NCI-H524 (cell line): ENCODE measurements around the gene HOXB4.

Experiments
- DNase-seq, 2 experiments: peaks; one replicate each; lab custom pipeline; 2025; lab: John Stamatoyannopoulos, UW

The HOXB4 gene

GRCh38 chr17:48601539-48602425, 23.6 kb upstream of the HOXB4 start:
- no peak for DNase-seq

GRCh38 chr17:48601207-48601538, 23.0 kb upstream of the HOXB4 start:
- no peak for DNase-seq

- no peak for DNase-seq
Observed at GRCh38 chr17:48600244-48601098, 22.3 kb upstream of the HOXB4 start.

DNA sequence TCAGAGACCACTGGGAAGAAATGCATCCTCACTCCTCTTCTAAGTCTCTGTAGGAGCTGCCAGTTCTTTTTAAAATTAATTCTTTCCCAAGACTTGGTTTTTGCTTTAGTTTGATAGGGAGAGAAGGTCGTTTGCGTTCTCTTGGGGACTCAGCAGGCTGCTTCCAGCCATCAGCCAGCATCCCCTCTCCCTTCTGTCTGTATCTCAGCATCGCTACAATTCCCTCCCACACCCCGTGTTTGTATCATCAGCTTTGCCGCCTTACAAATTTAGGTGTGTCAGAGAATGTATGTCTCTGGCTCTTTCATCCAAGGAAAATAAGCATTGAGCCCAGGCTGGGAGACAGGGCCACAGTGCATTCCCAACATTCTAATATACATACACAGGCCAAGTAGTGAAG, 21.2 kb upstream of the HOXB4 start:
- DNase-seq, result no peak

- DNase-seq, result no peak
Observed at GRCh38 chr17:48598736-48599135, 20.6 kb upstream of the HOXB4 start.

GRCh38 chr17:48597778-48598631, 19.9 kb upstream of the HOXB4 start:
- DNase-seq, result no peak

DNA sequence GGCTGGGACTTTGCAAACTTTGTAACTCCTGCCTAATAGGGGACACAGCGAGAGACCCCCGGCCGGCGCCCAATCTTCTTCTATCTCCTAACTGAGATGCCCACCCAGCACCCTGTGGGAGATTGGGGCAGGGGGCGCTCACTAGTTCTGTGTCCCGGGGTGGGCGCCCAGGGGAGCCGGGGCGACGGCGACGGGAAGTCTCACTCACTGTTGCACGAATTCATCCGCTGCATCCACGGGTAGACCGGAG, 19.3 kb upstream of the HOXB4 start:
- DNase-seq, result no peak

DNA sequence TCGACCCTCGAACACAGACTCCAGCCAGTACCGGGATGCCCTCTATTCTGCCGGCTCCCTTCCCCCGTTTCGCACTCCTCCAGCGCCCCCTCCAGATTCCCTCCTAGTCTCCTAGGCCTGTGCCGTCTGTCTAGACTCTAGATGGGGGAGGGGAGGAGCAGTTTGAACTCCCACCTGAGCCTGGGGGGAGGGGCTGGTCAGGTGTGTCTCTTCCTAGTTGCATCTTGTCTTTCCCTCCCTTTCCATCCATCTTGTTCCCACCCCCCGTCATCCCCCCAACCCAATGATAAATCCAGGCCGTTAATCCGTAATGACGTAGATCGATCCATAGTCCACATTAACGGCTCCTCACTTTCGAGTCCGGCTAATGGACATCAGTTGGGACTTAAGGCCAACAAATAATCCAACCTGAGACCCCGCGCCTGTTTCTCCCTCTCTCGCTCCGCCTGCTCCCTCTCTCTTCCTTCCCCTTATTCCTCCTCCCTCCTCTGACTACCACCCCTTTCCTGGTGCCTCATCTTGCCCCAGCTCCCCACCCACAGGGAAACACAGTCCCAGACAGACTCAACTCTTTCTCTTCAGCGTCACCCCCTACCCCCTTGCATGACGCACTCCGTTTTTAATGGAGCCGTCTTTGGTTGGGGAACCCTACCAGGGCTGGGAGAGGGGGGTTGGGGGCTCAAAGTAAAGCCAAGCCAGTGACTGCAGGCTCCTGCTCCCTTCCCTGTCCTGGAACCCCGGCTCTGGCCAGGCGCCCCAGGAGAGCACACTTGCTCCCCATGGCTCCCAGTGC, 18.8 kb upstream of the HOXB4 start:
- DNase-seq, result no peak

DNA sequence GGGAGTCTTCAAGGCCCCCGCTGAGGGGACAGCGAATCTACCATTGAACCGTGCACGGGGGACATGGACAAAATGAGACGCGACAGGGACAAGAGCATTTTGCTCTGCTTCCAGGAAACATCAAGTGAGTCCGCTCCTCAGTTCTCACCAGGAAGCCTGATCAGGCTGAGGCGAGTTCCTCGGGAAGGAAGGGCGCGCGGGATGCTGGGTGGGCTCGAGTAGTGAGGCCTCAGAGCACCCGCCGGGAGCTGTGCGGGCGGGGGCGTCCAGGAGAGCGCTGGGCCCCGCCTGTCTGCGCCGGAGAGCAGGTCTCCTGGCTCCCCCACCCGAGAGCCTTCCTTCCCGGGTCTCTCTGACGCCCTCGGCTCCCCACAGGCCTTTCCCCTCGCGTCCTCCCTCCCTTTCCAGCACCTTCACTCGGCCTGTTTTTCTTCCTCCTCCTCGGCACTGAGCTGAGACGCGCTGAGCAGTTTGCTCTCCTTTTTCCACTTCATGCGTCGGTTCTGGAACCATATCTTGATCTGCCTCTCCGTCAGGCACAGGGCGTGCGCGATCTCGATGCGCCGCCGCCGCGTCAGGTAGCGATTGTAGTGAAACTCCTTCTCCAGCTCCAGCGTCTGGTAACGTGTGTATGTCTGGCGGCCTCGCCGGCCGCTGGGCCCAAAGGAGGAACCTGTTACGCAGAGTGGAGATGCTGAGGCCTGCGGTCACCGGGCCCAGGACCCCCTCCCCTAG, 18.0 kb upstream of the HOXB4 start:
- DNase-seq, result peak in 1 of 2 experiments; percentile 30

DNA sequence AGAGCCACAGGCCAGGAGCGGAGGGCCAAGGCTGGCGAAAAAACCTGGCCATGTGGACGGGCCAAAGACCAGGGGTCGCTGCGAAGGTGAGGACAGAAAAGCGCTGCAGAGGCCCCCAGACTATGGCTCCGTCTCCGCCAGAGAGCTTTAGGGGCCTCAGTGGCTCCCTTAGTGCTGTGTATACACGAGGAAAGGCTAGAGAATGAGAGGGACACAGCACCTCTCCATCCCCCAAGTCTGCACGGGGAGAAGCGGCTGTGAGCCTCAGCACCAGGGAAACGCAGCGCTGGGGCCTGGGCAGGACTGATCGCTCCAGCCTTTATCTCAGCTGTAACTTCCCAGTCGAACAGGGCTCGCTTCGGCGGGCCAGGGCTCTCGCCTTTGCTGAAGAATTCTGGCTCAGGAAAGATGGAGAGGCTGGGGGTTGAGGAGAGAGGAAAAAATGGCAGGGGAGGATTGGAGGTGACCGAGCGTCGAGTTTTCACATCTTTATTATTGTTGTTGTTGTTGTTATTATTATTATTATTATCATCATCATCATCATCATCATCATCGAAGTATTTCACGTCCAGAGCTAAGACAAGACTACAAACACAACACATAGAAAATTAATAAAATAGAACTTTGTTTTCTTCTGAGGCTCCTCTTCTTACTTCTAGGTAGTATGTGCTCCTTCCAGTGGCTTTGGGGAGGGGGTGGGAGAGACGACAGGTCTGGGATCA, 17.3 kb upstream of the HOXB4 start:
- no peak for DNase-seq

DNA sequence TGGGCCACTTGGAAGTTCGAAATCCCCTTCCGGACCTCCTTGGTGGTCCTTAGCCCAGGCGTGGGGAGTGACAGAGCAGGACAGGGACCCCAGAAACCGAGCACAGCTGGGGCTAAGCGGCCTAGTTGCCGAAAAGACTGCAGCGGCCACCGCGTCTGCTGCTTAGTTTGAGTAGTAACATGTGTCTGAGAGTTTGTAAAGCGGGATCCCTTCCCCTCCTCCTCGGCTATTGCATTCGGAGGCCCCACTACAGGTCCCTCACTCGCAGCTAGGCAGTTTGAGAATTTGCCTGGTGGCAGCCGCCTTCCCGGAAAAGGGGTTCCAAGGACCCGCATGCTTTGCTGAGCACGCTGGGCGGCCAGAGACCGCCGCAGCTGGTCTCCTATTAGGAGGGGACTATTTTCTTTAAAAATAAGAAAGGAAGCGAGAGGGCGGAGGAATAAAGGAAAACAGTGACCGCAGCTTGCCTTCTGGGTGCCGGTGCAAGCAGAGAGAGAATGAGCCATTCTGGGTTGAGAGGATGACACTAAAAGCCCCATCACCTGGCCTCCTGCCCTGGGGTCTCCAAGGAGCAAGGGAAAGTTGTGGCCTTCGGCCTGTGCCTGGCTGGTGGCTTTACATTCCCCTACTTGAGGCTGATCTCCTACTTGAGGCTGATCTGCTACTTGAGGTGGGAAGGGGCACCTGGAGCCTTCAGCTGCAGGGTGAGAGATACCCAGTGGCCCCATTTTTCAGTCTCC, 16.6 kb upstream of the HOXB4 start:
- DNase-seq, result no peak

- DNase-seq, result peak; percentile 59 to 85
Observed at GRCh38 chr17:48593840-48594537, 15.8 kb upstream of the HOXB4 start.

- peak in 1 of 2 experiments; percentile 44 for DNase-seq
Observed at GRCh38 chr17:48593126-48593829, 15.1 kb upstream of the HOXB4 start, which contains the start of gene HOXB5. TSS of gene HOXB5 (minus strand) at chr17:48593779. CDS start at chr17:48593682, 97 bp downstream.

GRCh38 chr17:48592577-48592976, 14.4 kb upstream of the HOXB4 start:
- DNase-seq, result no peak

GRCh38 chr17:48592057-48592514, 13.9 kb upstream of the HOXB4 start:
- DNase-seq, result no peak

DNA sequence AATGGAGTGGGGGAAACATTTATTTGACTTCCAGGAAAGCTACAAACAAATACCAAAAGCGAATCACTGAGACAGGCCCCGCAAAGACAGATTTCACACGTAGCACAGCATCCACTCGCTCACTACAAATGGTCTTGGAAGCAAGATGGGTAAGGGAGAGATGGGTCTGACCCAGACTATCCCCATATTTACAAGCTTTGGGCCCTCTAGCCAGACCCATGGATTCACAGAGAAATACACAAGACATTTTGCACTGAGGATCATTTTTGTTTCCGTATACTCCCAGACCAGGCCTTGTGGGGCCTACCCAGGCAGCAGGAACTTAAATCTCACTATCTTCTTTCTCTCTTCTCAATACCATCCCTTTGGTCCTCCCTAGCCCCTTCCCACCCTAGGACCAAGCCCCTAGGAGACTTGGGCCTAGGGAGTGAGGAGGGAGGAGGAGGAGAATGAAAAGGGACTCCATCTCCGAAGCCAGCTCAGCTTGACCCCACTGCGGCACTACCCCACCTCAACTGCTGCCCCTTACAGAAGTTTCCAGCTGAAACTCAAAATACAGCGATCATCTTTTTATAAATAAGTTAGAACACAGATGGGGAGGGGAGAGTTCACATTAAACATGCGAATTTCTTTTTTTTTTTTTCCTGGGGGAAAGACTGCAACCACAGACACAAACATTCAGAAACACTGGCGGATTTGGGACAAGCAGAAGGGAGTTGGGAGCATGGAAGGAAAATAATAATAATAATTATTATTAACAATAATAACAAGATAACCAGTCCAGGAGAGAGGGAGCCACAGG, 13.3 kb upstream of the HOXB4 start:
- DNase-seq, result no peak

DNA sequence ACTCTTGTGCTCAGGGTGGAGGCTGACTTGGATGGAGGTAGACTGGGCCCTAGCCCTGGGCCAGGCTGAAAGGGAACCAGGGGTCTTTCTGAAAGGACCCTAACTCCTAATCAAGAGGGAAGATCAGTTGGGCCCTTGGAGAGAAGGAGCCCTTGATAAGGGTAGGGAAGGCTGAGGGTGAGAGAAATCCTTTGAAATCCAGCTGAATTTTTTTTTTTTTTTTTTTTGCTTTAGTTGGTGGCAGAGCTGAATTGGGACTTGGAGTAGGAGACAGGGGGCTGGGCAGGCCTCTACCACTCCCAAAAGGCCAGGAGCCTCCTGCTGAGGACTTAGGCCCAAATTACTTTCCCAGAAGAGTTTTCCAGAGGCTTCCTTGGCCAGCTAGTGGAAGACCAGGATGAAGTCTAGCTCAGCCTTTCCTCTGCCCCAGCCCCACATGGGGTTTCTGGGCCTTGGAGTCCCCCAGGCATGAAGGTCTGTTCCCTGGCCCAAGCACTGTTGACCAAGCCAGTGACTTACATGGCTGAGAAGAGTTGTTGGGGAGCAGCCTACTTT, 12.5 kb upstream of the HOXB4 start:
- DNase-seq, result no peak
